NCI-H187 treated with DMSO at 0.1 percent for 48 hours (cell line): ENCODE measurements around the gene TM4SF20.

Experiments
- DNase-seq: peaks from one replicate; lab custom pipeline; 2025; lab: John Stamatoyannopoulos, UW

The TM4SF20 gene

DNA sequence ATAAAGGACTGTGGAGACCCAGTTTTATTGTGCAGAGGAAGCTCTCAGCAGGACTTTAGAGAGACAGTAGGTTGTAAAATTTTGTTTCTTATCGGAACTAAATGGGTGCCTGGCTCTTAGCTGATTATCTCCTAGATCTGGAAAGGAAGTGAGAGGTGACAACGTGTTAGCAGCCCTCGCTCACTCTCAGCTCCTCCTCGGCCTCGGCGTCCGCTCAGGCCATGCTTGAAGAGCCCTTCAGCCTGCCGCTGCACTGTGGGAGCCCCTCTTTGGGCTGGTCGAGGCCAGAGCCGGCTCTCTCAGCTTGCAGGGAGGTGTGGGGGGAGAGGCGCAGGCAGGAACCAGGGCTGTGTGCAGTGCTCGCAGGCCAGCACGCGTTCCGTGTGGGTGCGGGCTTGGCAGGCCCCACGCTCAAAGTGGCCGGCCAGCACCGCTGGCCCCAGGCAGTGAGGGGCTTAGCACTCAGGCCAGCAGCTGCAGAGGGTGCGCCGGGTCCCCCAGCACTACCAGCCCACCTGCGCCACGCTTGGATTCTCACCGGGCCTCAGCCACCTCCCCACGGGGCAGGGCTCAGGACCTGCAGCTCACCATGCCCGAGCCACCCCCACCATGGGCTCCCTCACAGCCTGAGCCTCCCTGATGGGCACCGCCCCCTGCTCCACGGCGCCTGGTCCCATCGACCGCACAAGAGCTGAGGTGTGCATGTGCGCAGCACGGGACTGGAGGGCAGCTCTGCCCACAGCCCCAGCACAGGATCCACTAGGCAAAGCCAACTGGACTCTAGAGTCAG, 58.6 kb downstream of the TM4SF20 start:
- DNase-seq: no peak

DNA sequence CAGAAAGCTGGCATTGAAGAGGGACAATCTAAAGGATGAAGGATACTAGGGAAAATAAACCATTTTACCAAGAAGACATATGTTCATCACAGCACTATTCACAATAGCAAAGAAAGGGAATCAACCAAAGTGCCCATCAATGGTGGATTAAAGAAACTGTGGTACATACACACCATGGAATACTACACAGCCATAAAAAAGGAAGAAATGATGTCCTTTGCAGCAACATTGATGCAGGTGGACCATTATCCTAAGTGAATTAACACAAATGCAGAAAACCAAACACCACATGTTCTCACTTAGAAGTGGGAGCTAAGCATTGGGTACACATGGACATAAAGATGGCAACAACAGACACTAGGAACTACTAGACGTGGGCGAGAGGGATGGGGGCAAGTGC, 61.3 kb downstream of the TM4SF20 start:
- DNase-seq: no peak

DNA sequence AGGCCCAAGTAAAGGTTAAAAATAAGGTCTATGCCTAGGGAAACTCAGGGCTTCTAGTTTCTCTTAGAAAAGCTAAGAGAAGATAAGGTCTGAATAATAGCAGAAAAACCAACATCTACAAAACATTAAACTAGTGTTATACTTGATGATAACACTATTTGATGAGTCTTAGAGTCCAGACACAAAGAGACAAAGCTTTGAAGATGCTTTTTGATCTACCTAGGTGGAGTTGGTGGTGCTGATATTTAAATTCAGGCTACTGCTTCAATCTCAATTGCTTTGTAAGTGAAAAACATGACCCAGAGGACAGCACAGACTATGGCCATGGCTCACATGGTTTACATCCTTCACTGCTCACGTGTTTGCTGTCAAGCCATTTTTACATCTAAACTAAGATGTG, 65.8 kb downstream of the TM4SF20 start:
- no peak for DNase-seq

DNA sequence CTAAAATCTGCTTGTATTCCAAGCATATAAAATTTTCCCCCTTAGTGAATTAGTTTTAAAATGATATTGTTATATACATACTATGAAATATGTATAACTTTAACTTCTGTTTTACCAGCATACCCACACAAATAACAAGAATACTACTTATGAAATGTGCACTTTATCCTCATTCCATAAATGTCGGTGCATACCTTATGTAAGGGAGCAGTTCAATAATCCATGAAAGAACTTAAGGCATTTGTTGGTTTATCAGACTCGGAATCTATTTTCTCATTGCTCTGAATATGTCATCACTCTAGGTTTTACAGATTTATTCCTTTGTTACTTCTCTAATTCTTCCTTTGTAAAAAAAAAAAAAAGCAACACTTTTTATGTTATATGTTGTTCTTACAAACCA, 66.5 kb downstream of the TM4SF20 start:
- no peak for DNase-seq
